ENCODE data around the gene RHBDL2. TPM values are rescaled to one million over a fixed set of nuclear protein-coding genes. Genes with fewer than 3 reads are reported as not detected.

RHBDL2 gene
- total RNA-seq, 1 experiment from 2014 or later, result 0.30 TPM

- ChIA-PET POLR2A (no interaction called here), CTCF (interaction anchor here (0.7 kb wide), 1 partner anchor 1025 kb away, joined by 4 read pairs; no protein-coding TSS in a partner anchor)
- Mint-ChIP-seq H3K4me3 (ENCODE audit: unreplicated experiment) (no peak overlapping the region), H3K36me3 (ENCODE audit: insufficient read depth, unreplicated experiment) (no peaks in the 10 kb centered on the region), H3K27me3 (ENCODE audit: insufficient read depth, unreplicated experiment) (no peaks in the 10 kb centered on the region), H3K4me1 (ENCODE audit: insufficient read depth, unreplicated experiment) (peaks cover 6% of the 10 kb centered on the region), H3K27ac (ENCODE audit: low read depth, unreplicated experiment) (no peak overlapping the region), H3K9me3 (ENCODE audit: unreplicated experiment) (no peaks in the 10 kb centered on the region)
- intact Hi-C loops (cut with micrococcal nuclease), result no loop called here
- no peak for TF ChIP-seq CTCF (IDR thresholded peaks at IDR 0.05; ENCODE audit: unreplicated experiment)
- DNase-seq (ENCODE audit: unreplicated experiment), result peak; percentile 1
- BruUV-seq (replicated peaks), result no TSS peak
These were observed 11.8 kb upstream of the RHBDL2 start for GRCh38 chr1:38953433-38953860.

GRCh38 chr1:38950553-38950952 is 8.9 kb upstream of the RHBDL2 start:
- TF ChIP-seq CTCF (IDR thresholded peaks at IDR 0.05; ENCODE audit: unreplicated experiment), result no peak
- Mint-ChIP-seq H3K9me3 (ENCODE audit: unreplicated experiment) (no peaks in the 10 kb centered on the region), H3K27ac (ENCODE audit: low read depth, unreplicated experiment) (no peak overlapping the region), H3K4me1 (ENCODE audit: insufficient read depth, unreplicated experiment) (peaks cover 6% of the 10 kb centered on the region), H3K36me3 (ENCODE audit: insufficient read depth, unreplicated experiment) (no peaks in the 10 kb centered on the region), H3K27me3 (ENCODE audit: insufficient read depth, unreplicated experiment) (no peaks in the 10 kb centered on the region), H3K4me3 (ENCODE audit: unreplicated experiment) (no peak overlapping the region)
- ChIA-PET POLR2A (no interaction called here), CTCF (interaction anchor here (1.3 kb wide), 1 partner anchor 8 kb away, joined by 3 read pairs; no protein-coding TSS in a partner anchor)
- no peak for DNase-seq (ENCODE audit: unreplicated experiment)
- intact Hi-C loops (cut with micrococcal nuclease), result no loop called here
- BruUV-seq (replicated peaks), result no TSS peak

- H3K27me3 Mint-ChIP-seq (ENCODE audit: insufficient read depth, unreplicated experiment), result no peaks in the 10 kb centered on the region
- peaks cover 15% of the 10 kb centered on the region for H3K4me1 Mint-ChIP-seq (ENCODE audit: insufficient read depth, unreplicated experiment)
- intact Hi-C loops (cut with micrococcal nuclease), result loop anchor here (5.0 kb wide), 1 partner anchor 83 kb away; the partner anchor contains the start of gene NDUFS5
- ChIA-PET POLR2A (no interaction called here), CTCF (interaction anchor here (0.8 kb wide), 1 partner anchor 19 kb away, joined by 4 read pairs; no protein-coding TSS in a partner anchor)
- peaks cover 6% of the 10 kb centered on the region for H3K36me3 Mint-ChIP-seq (ENCODE audit: insufficient read depth, unreplicated experiment)
- BruUV-seq (replicated peaks), result no TSS peak
- TF ChIP-seq CTCF (IDR thresholded peaks at IDR 0.05; ENCODE audit: unreplicated experiment), result no peak
- no peaks in the 10 kb centered on the region for H3K9me3 Mint-ChIP-seq (ENCODE audit: unreplicated experiment)
- no peak overlapping the region for H3K4me3 Mint-ChIP-seq (ENCODE audit: unreplicated experiment)
- no peak overlapping the region for H3K27ac Mint-ChIP-seq (ENCODE audit: low read depth, unreplicated experiment)
- no peak for DNase-seq (ENCODE audit: unreplicated experiment)
These were observed 2.9 kb upstream of the RHBDL2 start for GRCh38 chr1:38944547-38944946.

- peaks cover 15% of the 10 kb centered on the region for H3K4me1 Mint-ChIP-seq (ENCODE audit: insufficient read depth, unreplicated experiment)
- no peak for DNase-seq (ENCODE audit: unreplicated experiment)
- intact Hi-C loops (cut with micrococcal nuclease), result loop anchor here (5.0 kb wide), 1 partner anchor 84 kb away; the partner anchor contains the start of gene NDUFS5
- no peak for TF ChIP-seq CTCF (IDR thresholded peaks at IDR 0.05; ENCODE audit: unreplicated experiment)
- H3K9me3 Mint-ChIP-seq (ENCODE audit: unreplicated experiment), result no peaks in the 10 kb centered on the region
- no peak overlapping the region for H3K27ac Mint-ChIP-seq (ENCODE audit: low read depth, unreplicated experiment)
- no peak overlapping the region for H3K4me3 Mint-ChIP-seq (ENCODE audit: unreplicated experiment)
- CTCF ChIA-PET, result interaction anchor here (0.6 kb wide), 1 partner anchor 39 kb away, joined by 3 read pairs; no protein-coding TSS in a partner anchor
- no TSS peak for BruUV-seq (replicated peaks)
- H3K36me3 Mint-ChIP-seq (ENCODE audit: insufficient read depth, unreplicated experiment), result peaks cover 6% of the 10 kb centered on the region
- POLR2A ChIA-PET, result interaction anchor here (1.2 to 2.1 kb wide), 2 partner anchors 50 to 84 kb away, joined by 8 read pairs; partner anchors contain the start of gene NDUFS5
- H3K27me3 Mint-ChIP-seq (ENCODE audit: insufficient read depth, unreplicated experiment), result no peaks in the 10 kb centered on the region
These were observed 1.2 kb upstream of the RHBDL2 start for GRCh38 chr1:38942664-38943428.
